Myocyte (in vitro differentiated cells): ENCODE measurements around the gene HYLS1. TPM values are rescaled to one million over a fixed set of nuclear protein-coding genes. Genes with fewer than 3 reads are reported as not detected.

ENCODE experiments used
- DNase-seq: peaks from one replicate; pipeline ENCODE4 v3.0.0-alpha.2; 2012; ENCODE audit warnings: low read depth
- total RNA-seq: library from RNA; depleted of rRNA; stranded (reverse); fragments of >200 nt; gene quantifications from 2 replicates; pipeline ENCODE4 v1.2.3, GENCODE V29; 2014

The HYLS1 gene
- total RNA-seq, 1 donor from 2014 or later: 6.3 TPM

DNA sequence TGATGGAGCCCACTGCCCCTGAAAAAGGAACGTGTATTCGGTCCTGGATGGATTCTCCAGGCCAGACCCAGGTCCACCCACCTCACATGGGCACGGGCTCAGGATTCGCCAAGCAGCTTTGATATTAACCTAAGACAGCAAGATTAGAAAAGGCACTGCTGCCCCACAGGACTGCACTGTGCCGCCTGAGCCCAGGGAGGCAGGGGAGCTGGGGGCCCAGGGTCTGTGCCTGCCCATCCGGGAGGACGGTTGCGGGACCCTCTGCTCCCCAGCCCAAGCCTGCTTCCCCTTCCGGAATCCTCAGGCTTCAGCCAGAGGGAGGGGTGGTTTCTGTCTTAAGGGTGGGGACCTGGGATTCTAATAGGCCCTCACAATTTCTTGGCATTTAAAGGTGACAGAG lies 44.8 kb downstream of the HYLS1 start:
- DNase-seq: no peak

GRCh38 chr11:125933030-125933813 lies 45.8 kb downstream of the HYLS1 start:
- DNase-seq: no peak

- DNase-seq: no peak
Measured at GRCh38 chr11:125934473-125934872, 47.0 kb downstream of the HYLS1 start.

GRCh38 chr11:125935056-125935455 lies 47.6 kb downstream of the HYLS1 start:
- no peak for DNase-seq

DNA sequence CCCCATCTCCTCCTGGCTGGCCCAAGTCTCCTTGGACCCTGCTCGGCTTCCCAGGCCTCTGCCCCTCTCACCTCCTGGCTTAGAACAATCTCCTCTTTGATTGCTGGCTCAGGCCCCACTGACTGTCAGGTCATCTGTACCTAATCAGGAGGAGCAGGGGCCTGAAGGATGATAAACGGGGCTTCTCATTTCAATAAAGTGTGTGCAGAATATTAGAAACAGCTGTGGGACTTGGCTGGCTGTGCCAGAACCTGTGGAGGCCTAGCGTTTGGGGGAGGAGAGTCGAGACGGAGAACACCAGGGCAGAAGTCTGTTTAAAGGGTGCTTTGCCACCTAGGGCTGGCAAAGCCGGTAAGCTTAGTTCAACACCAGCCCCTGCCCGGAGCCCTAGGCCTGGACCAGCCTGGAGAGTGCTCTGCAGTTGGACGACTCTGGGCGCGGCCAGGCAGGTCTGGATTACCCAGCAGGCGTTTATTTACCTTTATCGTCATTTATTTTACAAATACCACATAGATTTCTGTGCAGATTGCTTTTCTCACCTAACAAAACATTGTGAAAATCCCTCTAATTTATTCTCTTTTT lies 48.2 kb downstream of the HYLS1 start:
- DNase-seq: no peak

GRCh38 chr11:125938418-125938817 lies 51.0 kb downstream of the HYLS1 start:
- DNase-seq: no peak

- DNase-seq: no peak
Measured at GRCh38 chr11:125939081-125939521, 51.6 kb downstream of the HYLS1 start.

- no peak for DNase-seq
Measured at GRCh38 chr11:125940145-125940544, 52.7 kb downstream of the HYLS1 start.

GRCh38 chr11:125941267-125941618 lies 53.8 kb downstream of the HYLS1 start:
- DNase-seq: no peak

DNA sequence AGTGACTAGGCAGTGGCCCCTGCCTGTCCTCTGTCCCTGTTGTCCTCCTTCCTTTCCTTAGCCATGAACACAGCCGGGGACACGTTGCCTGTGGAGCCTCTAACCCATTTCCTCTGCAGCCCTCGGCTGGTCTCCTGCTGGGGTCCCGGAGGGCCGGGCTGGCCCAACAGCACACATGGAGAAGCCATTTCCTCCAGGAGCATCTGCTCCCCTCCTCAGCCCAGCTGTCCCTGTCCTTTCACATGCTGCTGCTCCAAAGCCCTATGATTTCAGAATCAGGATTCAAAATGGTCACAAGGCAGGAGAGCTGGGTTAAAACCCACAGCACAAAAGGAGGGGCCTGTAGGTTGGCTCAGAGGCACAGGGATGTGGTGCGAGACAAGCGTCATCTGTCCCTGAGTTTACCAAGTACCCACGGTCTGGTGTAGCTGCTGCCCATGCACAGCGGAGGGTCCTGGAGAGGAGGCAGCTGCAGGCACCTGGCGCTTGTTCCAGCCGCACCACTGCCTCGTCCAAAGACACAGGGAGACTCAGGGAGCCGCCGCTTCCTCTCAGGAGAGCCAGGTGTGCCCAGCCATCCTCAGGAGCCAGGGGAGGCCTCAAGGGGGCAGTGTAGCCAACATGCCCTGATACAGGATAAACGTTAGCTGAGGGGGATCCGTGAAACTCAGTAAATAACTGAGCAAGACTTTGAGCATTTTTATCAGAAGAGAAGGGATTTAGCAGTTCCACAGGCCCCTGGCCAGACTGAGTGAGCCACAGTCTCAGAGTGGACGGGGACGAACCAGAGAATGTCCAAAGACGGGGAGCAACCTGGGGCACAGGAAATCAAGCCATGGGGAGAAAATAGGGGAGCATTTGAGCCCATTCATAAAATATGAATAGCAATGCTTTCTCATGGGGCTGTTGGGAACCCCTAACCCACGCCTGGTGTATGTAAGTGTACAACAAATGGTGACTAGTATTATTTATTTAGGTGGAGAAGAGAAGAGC lies 54.4 kb downstream of the HYLS1 start:
- peak; percentile 79 for DNase-seq

DNA sequence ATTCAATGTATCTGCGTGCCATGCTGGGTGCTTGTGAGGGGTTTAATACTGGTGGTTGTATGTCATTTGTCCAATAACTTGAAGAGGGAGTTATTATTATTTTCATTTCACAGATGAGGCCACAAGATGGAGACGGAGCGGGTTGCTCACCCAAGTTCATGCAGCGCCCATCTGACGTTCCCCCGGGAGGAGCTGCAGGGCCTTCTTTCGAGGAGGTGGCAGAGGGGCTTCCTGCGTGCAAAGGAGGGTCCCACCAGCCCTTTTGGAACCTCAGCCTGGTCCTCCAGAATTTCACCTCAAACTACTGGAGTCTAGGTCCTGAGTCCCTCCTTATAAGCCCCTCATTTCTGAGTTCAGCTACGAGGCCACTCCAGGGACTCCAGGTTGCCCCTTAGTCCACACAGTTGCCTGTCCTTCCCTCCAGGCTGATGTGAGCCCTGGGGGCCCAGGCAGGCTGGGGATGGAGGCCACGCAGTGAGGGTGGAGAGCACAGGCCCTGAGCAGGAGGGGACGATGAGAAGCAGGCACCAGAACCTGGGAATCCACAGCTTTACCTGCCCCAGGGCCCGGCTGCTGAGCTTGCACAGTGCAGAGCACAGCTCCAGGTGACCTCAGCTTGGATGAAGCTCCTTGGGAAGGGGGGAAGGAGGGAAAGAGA lies 55.4 kb downstream of the HYLS1 start:
- DNase-seq: no peak

- no peak for DNase-seq
Measured at GRCh38 chr11:125943661-125944349, 56.3 kb downstream of the HYLS1 start.

GRCh38 chr11:125944350-125945010 lies 57.0 kb downstream of the HYLS1 start:
- DNase-seq: no peak

GRCh38 chr11:125945011-125945796 lies 57.7 kb downstream of the HYLS1 start:
- DNase-seq: no peak

DNA sequence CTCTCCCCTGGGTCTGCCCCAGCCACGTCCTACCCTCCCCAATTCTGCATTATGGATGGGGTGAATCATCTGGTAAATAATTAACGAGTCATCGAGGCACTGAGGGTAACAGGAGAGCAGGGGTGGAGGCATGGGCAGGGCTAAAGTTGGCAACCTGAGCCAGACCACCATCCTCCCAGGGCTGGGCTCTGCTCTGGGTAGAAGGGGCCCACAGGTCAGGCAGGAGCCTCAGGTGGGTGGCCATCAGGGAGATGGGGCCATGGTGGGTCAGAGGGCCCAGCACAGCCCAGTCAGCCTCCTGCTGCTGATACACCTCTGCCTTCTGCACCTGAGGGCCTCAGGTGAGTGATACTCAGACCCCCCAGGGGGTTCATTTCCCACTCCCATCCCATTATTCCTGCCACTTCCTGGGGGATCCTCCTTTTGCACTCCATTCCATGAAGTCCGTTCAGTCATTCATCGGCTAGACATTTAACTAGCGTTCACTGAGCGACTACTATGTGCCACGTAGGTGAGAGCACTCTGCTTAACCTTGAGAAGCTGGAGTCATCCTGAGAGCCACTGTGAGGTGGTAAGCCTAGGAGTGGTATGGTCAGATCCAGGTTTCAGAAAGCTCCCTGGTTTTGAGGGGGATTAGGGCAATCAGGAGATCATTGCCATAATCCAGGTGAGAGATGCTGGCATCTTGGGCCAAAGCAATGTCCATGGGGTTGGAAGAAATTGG lies 58.5 kb downstream of the HYLS1 start, which contains the start of gene VSIG10L2:
Gene VSIG10L2, plus strand, starts transcription at position 248 of the 724 bp plus-strand sequence. Its CDS starts 12 bp downstream, at position 260.
- DNase-seq: no peak

DNA sequence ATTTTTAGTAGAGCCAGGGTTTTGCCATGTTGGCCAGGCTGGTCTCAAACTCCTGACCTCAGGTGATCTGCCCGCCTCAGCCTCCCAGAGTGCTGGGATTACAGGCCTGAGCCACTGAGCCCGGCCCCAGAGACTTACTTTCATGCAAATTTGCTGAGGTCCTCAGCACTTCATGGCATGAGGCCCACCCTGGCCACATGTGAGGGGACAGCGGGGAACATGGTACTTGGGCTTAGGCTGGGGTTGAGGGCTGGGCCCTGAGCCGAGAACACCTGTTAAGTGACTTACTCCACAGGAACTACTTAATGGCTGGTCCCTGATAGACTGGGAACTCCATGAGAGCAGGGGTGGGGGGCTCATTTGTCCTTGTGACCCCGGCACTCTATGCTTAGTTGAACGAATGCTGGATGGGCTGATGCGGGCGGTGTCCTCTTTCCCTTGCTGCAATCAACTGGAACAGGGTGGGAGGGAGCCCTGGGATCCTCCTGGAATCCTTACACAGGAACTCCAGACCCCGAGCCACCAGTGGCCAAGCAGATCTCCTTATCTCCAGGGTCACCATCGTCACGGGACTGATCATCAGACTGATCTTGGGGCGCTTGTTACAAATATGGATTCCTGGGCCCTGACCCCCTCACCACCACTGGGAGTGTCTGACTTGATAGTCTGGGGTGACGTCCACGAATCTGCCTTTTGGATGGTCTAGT lies 59.4 kb downstream of the HYLS1 start:
- DNase-seq: no peak

- DNase-seq: no peak
Measured at GRCh38 chr11:125947419-125948277, 60.2 kb downstream of the HYLS1 start.
